ENCODE results near the gene EMILIN1.

Gene EMILIN1

GRCh38 chr2:27093430-27094352 lies 15.3 kb downstream of the EMILIN1 start:
- no peak for DNase-seq (ENCODE audit: low spot score)
- in situ Hi-C loops (cut with MboI; ENCODE audit: low pct_unique_long_range_greater_than_20kb, low sequenced_read_pairs, unreplicated experiment) = no loop called here
- no peak for TF ChIP-seq CTCF (IDR thresholded peaks at IDR 0.05; ENCODE audit: extremely low read depth, insufficient read depth, missing control alignments)

DNA sequence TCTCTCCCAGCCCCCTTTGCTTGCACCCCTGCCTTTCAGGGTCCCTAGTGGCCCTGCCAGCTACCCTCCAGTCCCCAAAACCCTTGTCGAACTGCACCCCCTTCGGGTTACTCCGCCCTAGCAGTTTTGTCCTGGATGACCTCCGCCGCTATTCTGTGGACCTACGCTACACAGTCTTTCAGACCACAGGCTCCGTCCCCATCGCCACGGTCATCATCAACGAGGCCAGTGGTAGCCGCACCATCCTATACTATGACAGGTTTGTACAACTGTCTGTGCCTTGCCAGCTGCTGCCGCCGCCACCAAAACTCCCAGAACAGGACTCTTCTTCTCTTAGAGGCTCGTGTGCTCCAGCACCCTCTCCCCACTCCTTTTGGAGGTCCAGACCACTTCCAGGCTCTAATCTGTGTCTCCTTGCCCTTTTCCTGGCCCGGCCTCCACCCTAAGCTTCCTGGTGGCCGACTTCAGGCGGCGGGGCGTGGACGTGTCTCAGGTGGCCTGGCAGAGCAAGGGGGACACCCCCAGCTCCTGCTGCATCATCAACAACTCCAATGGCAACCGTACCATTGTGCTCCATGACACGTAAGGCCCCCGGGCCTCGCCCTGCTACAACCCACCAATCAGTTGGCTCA lies 16.1 kb downstream of the EMILIN1 start:
- TF ChIP-seq CTCF (IDR thresholded peaks at IDR 0.05; ENCODE audit: extremely low read depth, insufficient read depth, missing control alignments) = no peak
- DNase-seq (ENCODE audit: low spot score) = no peak
- in situ Hi-C loops (cut with MboI; ENCODE audit: low pct_unique_long_range_greater_than_20kb, low sequenced_read_pairs, unreplicated experiment) = no loop called here

DNA sequence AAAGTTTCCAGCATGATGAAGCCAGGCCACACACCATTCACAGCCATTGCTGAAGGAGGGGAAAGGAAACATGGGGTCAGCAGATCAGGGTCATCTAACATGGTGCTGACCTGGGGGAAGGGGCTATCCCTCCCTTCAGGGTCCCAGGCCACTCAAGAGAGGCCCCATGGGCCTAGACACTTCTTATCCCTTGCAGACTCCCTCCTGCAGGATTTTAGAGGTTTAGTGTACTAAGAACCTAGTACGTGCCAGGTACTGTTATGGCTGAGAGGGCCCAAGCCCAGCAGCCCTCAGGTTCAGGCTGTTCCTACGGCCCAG lies 17.0 kb downstream of the EMILIN1 start:
- in situ Hi-C loops (cut with MboI; ENCODE audit: low pct_unique_long_range_greater_than_20kb, low sequenced_read_pairs, unreplicated experiment) = no loop called here
- TF ChIP-seq CTCF (IDR thresholded peaks at IDR 0.05; ENCODE audit: extremely low read depth, insufficient read depth, missing control alignments) = no peak
- no peak for DNase-seq (ENCODE audit: low spot score)

- TF ChIP-seq CTCF (IDR thresholded peaks at IDR 0.05; ENCODE audit: extremely low read depth, insufficient read depth, missing control alignments) = no peak
- peak; percentile 88 for DNase-seq (ENCODE audit: low spot score)
- in situ Hi-C loops (cut with MboI; ENCODE audit: low pct_unique_long_range_greater_than_20kb, low sequenced_read_pairs, unreplicated experiment) = no loop called here
These were observed 17.6 kb downstream of the EMILIN1 start for GRCh38 chr2:27095745-27096651.

DNA sequence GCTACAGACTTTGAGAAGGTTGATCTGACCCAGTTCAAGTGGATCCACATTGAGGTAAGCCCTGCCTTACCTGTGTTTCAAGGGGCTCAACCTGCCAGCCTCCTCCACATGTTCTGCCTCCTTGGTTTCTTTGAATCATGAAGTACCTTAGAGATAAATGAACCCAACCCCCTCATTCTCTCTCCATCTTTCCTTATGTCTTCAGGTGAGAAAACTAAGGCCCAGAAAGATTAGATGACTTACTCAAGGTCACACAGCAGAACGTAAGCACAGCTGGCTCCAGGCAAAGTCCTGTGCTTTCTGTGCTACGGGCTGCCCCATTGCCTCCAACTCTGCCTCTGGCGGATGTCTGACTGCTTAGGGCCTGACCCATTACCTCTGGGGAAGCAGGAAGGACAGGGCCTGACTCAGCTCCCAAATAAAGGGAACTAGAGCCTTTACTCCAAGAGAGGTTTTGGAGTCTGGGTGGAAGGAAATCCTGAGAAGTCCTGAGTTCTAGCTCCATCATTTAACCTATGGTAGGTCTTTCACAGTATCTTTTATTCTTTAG lies 18.4 kb downstream of the EMILIN1 start:
- no peak for DNase-seq (ENCODE audit: low spot score)
- TF ChIP-seq CTCF (IDR thresholded peaks at IDR 0.05; ENCODE audit: extremely low read depth, insufficient read depth, missing control alignments) = no peak
- in situ Hi-C loops (cut with MboI; ENCODE audit: low pct_unique_long_range_greater_than_20kb, low sequenced_read_pairs, unreplicated experiment) = no loop called here

DNA sequence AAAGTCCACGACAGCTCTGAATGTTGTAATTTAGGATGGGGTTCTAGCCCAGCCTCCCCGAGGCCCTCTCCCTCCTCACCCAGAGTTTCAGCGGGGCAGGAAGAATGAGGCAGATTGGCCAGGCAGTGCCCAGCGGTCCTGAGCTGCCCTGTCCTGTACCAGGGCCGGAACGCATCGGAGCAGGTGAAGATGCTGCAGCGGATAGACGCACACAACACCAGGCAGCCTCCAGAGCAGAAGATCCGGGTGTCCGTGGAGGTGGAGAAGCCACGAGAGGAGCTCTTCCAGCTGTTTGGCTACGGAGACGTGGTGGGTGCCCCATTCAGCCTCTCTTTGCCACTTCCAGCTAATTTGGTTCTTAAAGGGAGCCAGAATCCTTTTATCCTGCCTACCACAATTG lies 18.9 kb downstream of the EMILIN1 start:
- no peak for DNase-seq (ENCODE audit: low spot score)
- TF ChIP-seq CTCF (IDR thresholded peaks at IDR 0.05; ENCODE audit: extremely low read depth, insufficient read depth, missing control alignments) = no peak
- in situ Hi-C loops (cut with MboI; ENCODE audit: low pct_unique_long_range_greater_than_20kb, low sequenced_read_pairs, unreplicated experiment) = no loop called here
